Suppressor macrophage treated with lipopolysaccharide for 4 hours (primary cell): Measurements from ENCODE around the gene CLCA2.
A peak's percentile ranks its signal among the peaks of the same experiment; 100 is the strongest.

Experiments used
- DNase-seq: peaks from one replicate; pipeline ENCODE4 v3.0.0-alpha.2; 2020

Gene CLCA2

DNA sequence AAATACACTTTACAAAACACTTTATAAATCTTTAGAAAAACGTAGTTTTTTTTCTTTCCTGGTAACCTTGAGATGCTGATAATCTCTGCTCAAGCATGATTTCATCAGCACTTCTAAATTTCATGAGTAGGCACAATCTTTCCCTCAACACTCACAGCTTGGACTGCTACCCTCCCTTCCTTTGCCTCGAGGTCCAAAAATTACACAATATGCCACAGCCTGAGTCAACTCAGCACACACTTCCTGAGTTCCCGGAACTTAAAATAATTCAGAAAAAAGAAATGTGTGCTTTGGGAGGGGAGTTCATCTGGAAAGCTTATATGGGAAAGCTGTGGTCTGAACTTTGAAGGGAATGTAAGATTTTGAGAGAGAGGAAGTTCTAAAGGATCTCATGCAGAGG, 5.9 kb downstream of the CLCA2 start:
- peak; percentile 95 for DNase-seq

DNA sequence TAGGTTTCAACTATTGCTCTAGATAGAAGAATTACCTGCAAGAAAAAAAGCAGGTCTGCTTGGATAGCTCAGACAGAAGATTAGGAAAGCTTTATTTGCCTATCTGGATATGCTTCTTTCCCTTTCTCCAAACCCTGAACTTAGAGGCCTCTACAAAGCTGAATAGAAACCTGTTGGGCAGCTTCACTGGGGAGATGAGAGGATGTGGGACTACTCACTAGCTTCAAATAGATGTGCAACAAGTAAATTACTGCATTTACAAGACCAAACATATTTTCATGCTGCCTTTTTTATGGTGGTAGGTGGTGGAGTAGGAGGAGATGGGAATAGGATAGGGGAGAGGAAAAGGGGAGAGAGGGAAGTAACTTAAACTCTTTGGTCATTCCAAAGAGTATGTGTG, 6.4 kb downstream of the CLCA2 start:
- peak; percentile 39 for DNase-seq

DNA sequence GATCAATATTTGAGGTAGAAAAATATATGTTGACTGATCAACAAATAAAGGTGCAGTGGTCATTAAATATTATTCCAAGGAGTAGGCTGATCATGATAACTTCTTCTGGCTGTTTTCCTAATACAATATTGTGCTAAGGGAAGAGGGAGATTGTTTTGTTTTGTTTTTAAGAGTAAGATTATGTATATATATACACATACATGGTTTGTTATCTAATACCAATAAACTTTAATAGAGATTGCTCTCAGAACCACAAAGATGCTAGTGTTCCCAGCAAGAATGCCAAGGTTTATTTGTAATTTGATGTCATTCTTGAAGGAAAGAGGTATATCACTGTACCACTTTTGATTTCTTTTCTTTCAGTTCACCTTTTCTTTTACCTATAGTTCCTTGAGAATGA, 10.1 kb downstream of the CLCA2 start:
- no peak for DNase-seq

DNA sequence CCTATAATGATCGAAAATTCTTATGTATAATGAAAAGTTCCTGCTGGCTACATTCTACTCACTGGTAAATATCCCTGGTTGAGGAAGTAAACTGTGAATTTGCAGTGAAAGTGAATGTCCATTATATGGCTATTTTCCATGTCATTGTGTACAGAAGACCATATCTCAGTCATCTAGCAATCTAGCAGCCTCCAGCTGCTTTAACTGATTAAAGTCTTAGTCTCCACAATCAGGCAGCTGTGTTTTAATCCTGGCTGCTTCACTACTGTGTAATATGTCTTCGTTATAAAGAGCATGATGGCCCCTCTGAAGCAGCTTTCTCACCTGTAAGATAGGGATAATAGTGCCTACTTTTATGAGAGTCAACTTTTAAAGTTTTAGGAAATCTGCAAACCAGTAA, 11.4 kb downstream of the CLCA2 start:
- no peak for DNase-seq

DNA sequence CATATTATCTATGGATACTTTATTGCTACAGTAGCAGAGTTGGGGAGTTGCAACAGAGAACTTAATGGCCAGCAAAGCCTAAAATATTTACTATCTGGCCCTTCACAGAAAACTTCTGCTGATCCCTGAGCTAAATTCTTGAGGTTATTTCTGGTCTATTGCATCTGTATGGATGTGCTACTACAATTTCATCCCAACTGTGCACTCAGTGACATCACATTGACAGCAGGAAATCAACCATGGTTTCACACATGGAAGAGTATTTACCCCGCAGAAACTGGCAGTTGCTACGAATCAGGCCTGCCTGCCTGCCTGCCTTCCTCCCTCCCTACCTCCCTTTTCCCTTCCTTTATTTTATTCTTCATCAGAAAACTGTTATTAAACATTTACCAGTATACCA, 12.1 kb downstream of the CLCA2 start:
- no peak for DNase-seq

DNA sequence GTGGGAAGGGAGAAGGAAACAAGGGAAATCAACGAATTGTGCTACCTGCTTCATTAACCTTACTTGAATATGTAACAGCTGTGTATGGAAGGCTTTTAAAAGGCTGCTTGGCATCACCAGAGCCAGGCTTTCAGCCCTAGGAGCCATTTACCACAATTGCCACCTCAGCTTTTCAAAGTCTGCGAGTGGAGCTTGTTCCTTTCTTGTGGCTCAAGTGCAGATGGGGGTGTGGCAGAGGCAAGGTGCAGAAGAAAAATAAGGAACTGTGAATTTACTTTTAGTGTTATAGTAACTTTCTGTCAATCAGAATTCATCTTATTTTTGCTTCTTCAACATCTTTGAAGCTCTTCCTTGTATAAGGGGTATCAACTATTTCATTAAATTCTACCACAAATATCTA, 17.6 kb downstream of the CLCA2 start:
- DNase-seq, result no peak

DNA sequence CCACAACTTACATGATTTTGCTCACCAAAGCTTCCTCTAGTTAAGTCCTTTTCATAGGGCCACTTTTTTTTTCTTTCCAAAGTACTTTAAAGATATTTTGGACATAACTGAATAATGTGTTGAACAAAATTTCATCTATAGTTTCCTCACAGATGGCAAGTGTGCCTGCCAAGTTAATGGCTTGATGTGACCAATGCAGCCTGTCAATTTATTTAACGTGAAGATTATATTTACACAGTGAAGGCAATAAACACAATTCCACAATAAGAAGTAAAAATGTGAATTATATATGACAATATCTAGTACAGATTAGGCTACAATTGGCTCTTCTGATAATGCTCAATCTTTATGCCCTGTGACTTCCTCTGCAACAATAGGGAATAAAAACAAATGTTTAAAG, 18.0 kb downstream of the CLCA2 start:
- DNase-seq, result no peak

DNA sequence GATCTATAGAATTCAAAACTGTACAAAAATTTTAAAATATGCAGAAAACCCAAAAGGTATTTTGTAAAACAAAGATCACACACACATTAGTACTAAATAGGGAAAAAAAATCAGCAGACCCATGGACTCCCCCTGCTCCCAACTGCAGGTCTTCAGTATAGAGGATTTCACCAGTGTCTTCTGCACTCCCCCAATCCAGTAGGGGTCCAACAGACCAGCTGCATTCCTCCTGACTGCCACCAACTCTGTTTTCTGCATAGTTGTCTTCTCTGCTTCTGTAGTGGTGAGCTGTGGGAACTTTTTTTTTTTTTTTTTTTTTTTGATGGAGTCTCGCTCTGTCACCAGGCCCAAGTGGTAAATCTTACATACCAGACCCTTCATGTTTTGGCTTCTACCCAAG, 21.9 kb downstream of the CLCA2 start:
- no peak for DNase-seq

DNA sequence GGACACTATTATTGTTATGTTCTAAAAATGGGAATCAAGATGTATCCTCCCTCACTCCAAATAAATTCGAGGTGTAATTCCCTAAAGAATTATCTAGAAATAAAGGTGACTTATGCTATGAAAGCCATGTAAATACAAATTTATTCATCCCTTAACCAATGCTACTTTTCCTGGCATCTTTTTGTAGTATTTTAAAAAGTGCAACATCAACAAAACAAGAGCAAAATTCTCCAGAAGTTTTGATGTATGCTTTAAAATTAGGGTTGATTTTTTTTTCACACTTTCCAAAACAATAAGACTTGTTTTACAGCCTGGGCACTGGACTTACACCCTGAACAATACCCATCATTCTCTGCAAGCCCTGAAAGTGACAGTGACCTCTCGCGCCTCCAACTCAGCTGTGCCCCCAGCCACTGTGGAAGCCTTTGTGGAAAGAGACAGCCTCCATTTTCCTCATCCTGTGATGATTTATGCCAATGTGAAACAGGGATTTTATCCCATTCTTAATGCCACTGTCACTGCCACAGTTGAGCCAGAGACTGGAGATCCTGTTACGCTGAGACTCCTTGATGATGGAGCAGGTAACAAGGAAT, 23.3 kb downstream of the CLCA2 start:
- no peak for DNase-seq

DNA sequence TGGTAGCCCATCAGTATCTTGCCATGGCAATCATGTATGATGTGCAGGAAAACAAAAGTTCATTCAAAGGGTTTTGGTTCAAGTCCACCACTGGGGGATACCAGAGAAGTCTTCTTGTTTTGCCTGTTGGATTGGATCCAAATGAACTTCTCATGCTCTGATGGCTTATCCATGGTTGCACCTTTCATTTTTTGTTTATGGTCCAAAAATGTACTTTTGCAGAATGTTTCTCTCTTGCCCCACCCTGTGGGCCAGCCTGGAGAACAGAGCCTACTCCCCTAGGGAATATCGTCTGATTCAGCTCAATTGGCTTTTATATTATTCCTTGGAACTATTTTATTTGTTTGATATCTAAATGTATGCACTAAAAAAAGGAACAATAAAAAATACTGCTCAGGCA, 24.7 kb downstream of the CLCA2 start:
- no peak for DNase-seq

DNA sequence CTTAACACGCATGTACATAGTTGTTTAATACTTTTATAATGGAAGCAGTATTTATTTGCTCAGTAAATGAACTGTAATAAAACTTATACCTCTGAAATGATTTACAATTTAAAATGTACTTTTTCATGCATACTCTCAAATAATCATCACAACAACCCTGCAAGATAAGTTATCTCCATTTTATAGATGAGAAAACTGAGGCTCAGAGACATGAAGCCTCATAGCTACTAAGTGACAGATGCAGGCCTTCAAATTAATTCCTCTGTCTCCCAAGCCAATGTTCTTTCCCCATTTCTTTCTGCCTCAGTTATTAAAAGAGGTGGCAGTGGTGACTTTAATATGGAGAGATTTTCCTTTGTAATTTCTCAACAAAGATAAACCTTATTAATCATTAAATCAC, 25.1 kb downstream of the CLCA2 start:
- DNase-seq, result no peak

DNA sequence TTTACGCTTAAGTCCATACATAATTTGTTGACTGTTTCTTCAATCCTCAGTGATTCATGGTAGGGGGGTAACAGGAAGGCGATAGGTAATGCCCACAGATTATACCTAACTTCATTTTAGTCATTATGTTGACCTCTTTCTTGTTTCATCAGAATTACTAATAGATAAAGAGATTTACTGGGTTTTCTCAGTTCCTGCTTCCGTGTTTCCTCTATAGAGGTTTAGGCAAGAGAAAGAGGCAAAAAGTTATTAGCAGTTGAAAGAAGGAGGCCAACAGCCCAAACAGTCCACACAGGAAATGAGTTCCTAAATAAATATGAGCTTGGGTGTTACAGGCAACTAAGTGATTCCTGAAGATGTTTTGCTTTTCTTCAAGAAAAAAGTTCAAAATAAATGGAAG, 26.9 kb downstream of the CLCA2 start:
- DNase-seq, result no peak

DNA sequence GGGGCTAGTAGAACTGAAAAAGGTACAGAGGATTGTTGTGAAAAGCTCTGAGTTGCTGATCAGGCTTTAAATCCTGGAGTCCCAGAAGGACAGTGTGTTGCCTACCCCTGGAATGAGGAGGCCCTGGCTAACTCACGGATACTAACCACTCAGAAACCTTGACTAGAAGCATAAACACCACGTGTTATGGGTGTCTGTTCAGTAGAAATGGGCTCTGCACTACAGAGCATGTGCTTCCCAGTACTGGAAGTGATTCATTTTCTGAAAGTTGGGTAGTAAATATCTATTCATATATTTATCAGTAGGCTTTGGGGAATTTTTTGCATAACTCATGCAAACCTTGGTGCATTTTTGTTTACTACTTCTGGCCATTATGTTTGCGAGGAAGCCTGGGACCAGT, 29.7 kb downstream of the CLCA2 start:
- DNase-seq, result no peak

DNA sequence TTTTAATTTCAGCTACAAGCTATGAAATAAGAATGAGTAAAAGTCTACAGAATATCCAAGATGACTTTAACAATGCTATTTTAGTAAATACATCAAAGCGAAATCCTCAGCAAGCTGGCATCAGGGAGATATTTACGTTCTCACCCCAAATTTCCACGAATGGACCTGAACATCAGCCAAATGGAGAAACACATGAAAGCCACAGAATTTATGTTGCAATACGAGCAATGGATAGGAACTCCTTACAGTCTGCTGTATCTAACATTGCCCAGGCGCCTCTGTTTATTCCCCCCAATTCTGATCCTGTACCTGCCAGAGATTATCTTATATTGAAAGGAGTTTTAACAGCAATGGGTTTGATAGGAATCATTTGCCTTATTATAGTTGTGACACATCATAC, 31.1 kb downstream of the CLCA2 start:
- DNase-seq, result no peak

DNA sequence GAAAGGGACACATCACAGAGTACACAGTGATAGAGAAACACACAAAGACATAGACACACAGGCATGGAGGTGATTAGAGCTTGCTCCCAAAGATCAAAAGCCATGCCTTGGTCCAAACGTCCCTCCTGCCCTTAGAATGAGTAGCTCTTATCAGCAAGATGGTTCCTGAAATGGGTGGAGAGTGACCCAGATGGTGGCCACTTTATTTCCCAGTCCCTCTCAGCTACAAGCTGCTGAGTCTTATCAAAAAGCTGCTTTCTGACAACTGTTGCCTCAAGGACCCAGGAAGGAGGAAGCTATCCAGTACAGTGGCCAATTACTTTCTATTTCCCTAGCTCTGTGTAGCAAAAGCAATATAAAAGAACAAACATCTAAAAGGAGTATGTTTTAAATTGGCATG, 37.0 kb downstream of the CLCA2 start:
- DNase-seq, result no peak

DNA sequence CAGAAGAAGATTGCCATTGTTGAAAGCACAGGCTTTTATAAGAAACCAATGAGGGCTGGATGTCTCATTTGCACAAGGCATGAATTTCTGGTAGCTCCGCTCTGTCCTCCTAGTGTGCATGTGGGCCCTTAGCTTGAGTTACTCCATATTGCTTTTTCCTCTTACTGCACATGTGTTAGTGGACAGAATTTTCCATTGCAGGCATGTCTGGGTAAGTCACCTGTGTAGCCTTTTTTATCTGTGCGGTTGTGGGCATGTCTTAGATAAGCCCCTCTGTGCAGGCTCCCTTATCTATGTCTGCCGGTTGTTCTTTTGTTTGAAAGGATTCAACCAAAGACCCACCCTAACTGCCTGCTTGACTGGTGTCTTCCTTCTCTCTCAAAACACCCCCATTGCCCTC, 37.5 kb downstream of the CLCA2 start:
- no peak for DNase-seq

DNA sequence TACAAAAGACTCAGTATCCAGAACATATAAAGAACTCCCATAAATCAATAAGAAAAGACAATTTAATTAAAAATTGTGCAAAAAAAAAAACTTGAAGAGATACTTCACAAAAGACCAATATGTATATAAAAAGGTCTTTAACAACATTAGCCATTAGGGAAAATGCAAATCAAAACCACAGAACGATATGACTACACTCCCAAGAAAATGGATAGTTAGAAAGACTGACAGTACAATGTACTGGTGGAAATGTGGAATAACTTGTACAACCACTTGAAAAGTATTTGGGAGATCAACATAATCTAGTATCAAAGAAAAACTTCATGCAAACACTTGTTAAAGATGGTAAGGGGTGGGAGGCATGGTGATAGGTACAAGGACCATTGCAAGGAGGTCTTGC, 40.8 kb downstream of the CLCA2 start:
- DNase-seq, result no peak

DNA sequence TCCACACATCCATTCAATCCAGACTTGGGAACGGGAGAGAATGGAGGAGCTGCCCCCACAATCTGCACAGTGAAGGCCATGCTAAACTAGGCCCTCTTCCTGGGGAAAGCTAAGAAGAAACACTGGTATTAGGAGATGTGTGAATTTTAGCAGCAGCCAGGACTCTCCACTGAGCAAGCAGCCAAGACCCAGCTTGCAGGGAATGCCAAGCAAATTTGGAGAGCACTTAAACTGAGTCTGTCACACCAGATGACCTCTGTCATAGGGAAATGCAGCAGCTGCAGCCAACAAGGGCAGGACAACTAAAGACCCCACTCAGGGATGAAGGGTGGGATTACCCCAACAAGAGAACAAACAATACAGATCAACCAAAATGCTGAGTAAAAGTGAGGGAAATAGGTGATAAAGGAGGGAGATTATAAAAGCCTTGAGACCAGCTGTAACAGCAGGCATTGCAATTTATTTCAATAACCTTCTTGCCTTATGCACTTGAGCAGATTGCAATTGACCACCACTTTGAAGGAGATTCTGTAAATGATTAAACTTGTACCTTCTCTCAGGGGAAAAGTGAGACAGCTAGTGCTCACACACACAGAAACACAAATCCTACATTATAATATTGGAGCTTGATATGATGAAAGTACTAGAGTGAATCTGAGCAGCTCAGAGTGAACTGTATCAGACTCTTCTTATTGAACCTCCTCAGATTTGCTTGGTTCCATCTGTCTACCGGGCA, 42.3 kb downstream of the CLCA2 start:
- no peak for DNase-seq

DNA sequence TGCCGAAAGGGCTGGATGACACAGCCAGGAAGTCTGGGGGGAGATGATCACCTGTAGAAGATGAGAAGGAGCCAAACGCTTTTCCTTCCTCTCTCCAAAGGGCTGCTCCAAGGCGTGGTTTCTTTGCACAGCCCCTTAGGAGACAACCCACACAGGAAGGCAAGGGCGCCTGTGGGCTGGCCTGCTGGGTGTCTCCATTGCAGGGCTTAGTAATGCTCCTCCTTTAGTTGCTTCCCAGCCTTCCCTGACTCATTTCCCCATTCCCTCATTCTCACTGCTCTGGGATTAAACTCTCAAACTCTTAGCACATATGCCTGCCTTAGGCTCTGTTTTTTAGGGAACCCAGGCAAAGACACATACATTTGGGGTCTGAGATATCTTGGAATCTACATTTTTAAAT, 43.0 kb downstream of the CLCA2 start:
- no peak for DNase-seq

DNA sequence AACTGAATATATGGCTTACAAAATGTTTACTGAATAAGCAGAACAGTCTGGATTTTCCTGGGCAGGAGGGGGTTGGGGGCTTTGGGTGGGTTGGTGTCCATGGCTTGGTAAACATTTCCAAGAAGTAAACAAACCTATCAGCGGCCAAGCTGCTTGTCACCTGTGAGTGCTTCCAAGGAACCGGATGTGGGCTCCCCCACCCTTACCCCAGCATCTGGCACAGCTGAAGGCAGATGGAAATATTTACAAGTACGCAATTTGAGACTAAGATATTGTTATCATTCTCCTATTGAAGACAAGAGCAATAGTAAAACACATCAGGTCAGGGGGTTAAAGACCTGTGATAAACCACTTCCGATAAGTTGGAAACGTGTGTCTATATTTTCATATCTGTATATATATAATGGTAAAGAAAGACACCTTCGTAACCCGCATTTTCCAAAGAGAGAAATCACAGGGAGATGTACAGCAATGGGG, 44.6 kb downstream of the CLCA2 start, which contains the start of gene CLCA1:
Gene CLCA1, plus strand, starts transcription at position 427 of the 477 bp plus-strand sequence. Its CDS starts 45 bp downstream, at position 472.
- no peak for DNase-seq

DNA sequence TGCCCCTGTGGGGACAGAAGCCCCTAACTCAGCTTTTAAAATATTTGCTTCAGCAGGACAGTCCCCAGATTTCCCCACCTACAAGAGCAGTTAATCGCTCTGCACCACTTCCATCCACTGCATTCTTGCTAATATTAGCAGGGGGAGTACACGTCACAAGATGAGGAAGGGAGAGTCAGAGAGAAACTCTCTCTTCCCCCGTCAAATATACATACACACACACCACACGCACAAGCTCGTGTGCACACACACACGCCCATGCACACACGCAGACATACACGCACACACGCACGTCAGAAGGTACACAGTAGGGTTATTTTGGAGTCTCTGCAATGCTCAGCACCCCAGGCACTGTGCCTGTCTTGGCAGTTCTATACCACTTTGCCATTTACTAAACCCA, 46.9 kb downstream of the CLCA2 start:
- no peak for DNase-seq

DNA sequence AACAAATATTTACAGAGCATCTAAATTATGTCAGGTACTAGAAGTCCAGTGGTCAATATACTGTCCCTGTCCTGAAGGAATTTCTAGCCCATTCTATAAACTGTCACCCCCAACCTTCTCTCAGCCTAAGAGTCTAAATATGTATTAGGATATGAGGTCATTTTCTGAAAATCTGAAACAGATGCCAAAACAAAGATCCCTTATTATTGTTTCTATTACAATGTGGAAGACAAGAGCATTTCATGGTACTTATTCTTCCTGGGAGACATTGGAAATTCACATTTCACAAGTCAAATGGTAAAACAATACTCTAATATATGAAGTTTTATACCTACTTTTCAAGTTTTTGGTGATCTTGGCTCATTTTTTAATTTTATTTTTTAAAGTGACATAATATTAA, 47.3 kb downstream of the CLCA2 start:
- no peak for DNase-seq

DNA sequence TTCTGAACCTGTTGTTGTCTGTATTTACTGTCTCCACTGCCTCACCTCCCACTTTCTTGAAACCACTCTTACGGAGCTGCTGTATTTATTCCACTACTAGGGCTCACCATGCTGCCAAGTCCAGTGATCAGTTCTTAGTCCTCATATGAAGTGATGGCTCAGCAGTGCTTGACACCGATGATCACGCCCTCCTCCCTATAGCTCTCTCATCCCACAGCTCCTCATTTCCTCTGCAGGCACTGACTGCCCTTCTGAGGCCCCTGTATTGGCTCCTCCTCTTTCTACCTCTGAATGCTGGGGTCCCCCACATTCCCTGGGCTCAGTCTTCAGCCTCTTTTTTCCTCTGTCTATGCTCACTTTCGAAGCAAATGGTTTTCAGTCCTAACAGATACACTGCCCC, 48.2 kb downstream of the CLCA2 start:
- no peak for DNase-seq

DNA sequence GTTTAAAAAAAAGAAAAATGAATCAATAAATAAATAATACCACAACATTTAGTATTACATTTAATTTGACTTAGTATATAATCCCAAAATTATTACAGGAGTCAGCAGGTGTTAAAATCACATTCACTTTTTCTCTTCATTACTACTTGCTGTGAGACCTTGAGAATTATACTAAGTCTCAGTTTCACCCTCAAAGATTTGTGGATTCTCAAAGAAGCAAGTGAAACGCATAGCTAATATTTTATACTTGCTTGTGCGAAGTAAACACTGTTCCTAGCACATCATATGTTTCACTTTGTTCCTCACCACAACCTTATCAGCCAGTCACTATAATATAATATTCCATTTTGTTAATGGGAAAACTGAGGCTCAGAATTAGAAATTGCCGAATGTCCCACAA, 48.8 kb downstream of the CLCA2 start:
- DNase-seq, result no peak

DNA sequence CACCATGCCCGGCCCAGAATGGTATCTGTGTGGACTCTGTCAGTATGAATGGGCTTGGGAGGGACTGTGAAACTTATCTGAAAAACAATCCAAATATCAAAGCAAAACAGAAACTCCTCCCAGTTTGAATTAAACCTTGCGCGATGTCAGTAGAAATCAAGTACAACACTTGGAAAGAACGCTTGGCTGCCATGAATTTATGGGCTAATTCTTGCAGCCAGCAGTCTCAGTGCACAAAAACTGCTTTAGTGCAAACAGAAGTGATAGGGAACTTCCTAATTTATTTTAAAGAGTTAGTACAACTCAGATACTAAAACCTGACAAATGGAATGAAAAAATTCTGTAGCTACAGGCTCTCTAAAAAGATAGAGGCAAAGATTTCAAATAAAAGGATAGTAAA, 53.3 kb downstream of the CLCA2 start:
- no peak for DNase-seq
